LNCAP (cell line): ENCODE measurements around the gene FRMPD4.

Source experiments
- CTCF ChIP-seq: fragments of 450-650 bp; IDR thresholded peaks from 2 replicates; pipeline ENCODE4 v1.5.1; 2017; ENCODE audit warnings: mild to moderate bottlenecking

The FRMPD4 gene

GRCh38 chrX:12322031-12322430 is 183.8 kb downstream of the FRMPD4 start:
- no peak for TF ChIP-seq CTCF

- no peak for TF ChIP-seq CTCF
Observed at GRCh38 chrX:12325171-12325570, 186.9 kb downstream of the FRMPD4 start.

- TF ChIP-seq CTCF = no peak
Observed at GRCh38 chrX:12327836-12328235, 189.6 kb downstream of the FRMPD4 start.

- no peak for TF ChIP-seq CTCF
Observed at GRCh38 chrX:12329476-12329875, 191.2 kb downstream of the FRMPD4 start.

- TF ChIP-seq CTCF = no peak
Observed at GRCh38 chrX:12330841-12331240, 192.6 kb downstream of the FRMPD4 start.

GRCh38 chrX:12332786-12333347 is 194.6 kb downstream of the FRMPD4 start:
- TF ChIP-seq CTCF = no peak

GRCh38 chrX:12339921-12340320 is 201.6 kb downstream of the FRMPD4 start:
- TF ChIP-seq CTCF = no peak

- no peak for TF ChIP-seq CTCF
Observed at GRCh38 chrX:12344954-12345353, 206.7 kb downstream of the FRMPD4 start.
